ENCODE data around the gene NQO2. TPM values are rescaled to one million over a fixed set of nuclear protein-coding genes. Genes with fewer than 3 reads are reported as not detected.
A peak's percentile ranks its signal among the peaks of the same experiment; 100 is the strongest.
"Not testable (repeated sequence)": the region's sequence is repeated elsewhere in the genome, so short reads cannot be mapped to it uniquely, and the experiment has no call there.

NQO2 gene
- total RNA-seq, 2 donors from 2014 or later = 50.8 to 199 TPM

DNA sequence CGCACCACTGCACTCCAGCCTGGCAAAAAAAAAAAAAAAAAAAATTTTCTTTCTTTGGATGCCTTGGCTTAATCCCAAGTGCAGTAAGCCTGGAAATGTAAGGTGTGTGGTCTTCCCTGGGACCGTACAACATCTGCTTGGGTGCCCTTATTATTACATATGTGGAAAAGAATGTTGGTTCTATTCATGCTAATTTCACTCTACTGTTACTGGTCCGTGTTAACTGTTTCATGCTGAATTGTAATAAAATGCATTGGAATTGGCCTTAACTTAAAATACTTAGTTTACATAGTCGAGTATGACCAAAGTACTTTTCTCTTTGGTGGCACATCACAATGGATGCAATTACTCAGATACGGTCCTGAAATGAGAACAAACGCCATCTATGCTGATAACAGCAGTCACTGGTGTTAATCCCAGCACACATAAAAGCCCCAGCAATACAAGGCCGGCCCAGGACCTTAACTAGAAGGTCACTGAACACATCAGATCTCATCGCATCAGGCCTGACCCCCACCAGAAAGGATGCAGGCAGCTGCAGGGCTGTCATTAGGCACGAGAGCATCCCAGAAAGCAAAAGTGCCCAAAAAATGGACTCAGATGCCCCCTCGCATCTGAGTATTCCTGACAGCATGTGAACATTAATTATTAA, 29.5 kb upstream of the NQO2 start:
- Histone ChIP-seq H3K27me3 (ENCODE audit: control insufficient read depth, insufficient read depth, low read length, poor library complexity, severe bottlenecking) (no peaks in the 10 kb centered on the region), H3K36me3 (ENCODE audit: control insufficient read depth, insufficient read depth, low read length) (peaks cover 5% of the 10 kb centered on the region), H3K9ac (ENCODE audit: extremely low read depth, low read length, poor library complexity, severe bottlenecking) (peak overlapping the region; percentile 54), H3K4me3 (ENCODE audit: low read length) (peak overlapping the region; percentile 69), H3K4me1 (ENCODE audit: control insufficient read depth, insufficient read depth, low read length) (no peaks in the 10 kb centered on the region), H3K27ac (ENCODE audit: low read depth, low read length) (no peak overlapping the region), H3K9me3 (ENCODE audit: control insufficient read depth, low read length) (no peaks in the 10 kb centered on the region)
- 74 to 82% methylated on average over 8 to 10 of the region's 10 CpGs for WGBS, 2 experiments (ENCODE audit: insufficient coverage in 1 of 2, insufficient read length in 1 of 2)
- TF ChIP-seq, protein P1, sequence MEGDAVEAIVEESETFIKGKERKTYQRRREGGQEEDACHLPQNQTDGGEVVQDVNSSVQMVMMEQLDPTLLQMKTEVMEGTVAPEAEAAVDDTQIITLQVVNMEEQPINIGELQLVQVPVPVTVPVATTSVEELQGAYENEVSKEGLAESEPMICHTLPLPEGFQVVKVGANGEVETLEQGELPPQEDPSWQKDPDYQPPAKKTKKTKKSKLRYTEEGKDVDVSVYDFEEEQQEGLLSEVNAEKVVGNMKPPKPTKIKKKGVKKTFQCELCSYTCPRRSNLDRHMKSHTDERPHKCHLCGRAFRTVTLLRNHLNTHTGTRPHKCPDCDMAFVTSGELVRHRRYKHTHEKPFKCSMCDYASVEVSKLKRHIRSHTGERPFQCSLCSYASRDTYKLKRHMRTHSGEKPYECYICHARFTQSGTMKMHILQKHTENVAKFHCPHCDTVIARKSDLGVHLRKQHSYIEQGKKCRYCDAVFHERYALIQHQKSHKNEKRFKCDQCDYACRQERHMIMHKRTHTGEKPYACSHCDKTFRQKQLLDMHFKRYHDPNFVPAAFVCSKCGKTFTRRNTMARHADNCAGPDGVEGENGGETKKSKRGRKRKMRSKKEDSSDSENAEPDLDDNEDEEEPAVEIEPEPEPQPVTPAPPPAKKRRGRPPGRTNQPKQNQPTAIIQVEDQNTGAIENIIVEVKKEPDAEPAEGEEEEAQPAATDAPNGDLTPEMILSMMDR (conservative IDR thresholded peaks at IDR 0.05) = no peak
- DNase-seq = peak; percentile 50
- Mint-ChIP-seq H3K27ac (peak overlapping the region; percentile 84), H3K4me1 (peaks cover 29% of the 10 kb centered on the region), H3K9me3 (peaks cover 2% of the 10 kb centered on the region), H3K4me3 (peak overlapping the region; percentile 74), H3K36me3 (ENCODE audit: low read depth) (peaks cover 12% of the 10 kb centered on the region), H3K27me3 (ENCODE audit: insufficient read depth) (peaks cover 6% of the 10 kb centered on the region)

DNA sequence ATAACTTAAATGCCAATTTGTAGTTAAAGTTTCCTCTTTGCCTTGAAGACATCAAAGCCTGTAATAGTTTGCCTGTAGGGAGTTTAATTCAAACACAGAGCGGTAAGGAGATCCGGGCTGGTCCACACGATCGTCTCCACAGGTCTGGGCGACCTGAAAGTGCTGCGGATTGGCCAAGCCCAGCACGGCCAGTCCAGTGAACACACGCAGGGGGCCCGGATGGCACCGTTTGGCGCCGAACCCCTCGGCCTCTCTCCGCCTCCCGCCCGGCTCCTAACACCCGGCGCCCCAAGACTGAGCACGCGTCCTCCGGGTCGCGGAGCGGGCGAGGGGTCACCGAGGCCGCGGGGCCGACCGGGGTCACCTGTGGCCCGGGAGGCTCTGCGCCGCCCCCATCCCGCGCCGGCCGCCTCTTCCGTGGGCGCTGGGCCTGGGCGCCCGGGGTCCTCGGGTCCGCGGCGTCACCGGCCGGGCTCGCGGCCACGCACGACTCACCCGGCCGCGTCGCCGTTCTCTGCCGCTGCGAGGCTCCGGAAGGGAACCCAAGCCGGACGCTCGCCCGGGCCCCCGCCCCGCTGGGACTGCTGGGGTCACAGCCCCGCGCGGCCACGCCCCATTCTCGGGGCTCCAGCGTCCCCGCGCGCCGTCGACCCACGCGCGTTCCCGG, 28.8 kb upstream of the NQO2 start:
- H3K4me3 Mint-ChIP-seq = peak overlapping the region; percentile 74
- H3K27me3 Mint-ChIP-seq (ENCODE audit: insufficient read depth) = peaks cover 6% of the 10 kb centered on the region
- 2% methylated on average over 25 to 80 of the region's 80 CpGs for WGBS, 2 experiments (ENCODE audit: insufficient coverage in 1 of 2, insufficient read length in 1 of 2)
- H3K27me3 ChIP-seq (ENCODE audit: control insufficient read depth, insufficient read depth, low read length, poor library complexity, severe bottlenecking) = no peaks in the 10 kb centered on the region
- H3K27ac ChIP-seq (ENCODE audit: low read depth, low read length) = no peak overlapping the region
- no peaks in the 10 kb centered on the region for H3K4me1 ChIP-seq (ENCODE audit: control insufficient read depth, insufficient read depth, low read length)
- peak overlapping the region; percentile 54 for H3K9ac ChIP-seq (ENCODE audit: extremely low read depth, low read length, poor library complexity, severe bottlenecking)
- TF ChIP-seq, protein P1 (conservative IDR thresholded peaks at IDR 0.05) = no peak
- H3K4me3 ChIP-seq (ENCODE audit: low read length) = peak overlapping the region; percentile 69
- peaks cover 2% of the 10 kb centered on the region for H3K9me3 Mint-ChIP-seq
- peaks cover 5% of the 10 kb centered on the region for H3K36me3 ChIP-seq (ENCODE audit: control insufficient read depth, insufficient read depth, low read length)
- peak; percentile 81 for DNase-seq
- H3K27ac Mint-ChIP-seq = peak overlapping the region; percentile 84
- H3K9me3 ChIP-seq (ENCODE audit: control insufficient read depth, low read length) = no peaks in the 10 kb centered on the region
- peaks cover 12% of the 10 kb centered on the region for H3K36me3 Mint-ChIP-seq (ENCODE audit: low read depth)
- peaks cover 26% of the 10 kb centered on the region for H3K4me1 Mint-ChIP-seq

DNA sequence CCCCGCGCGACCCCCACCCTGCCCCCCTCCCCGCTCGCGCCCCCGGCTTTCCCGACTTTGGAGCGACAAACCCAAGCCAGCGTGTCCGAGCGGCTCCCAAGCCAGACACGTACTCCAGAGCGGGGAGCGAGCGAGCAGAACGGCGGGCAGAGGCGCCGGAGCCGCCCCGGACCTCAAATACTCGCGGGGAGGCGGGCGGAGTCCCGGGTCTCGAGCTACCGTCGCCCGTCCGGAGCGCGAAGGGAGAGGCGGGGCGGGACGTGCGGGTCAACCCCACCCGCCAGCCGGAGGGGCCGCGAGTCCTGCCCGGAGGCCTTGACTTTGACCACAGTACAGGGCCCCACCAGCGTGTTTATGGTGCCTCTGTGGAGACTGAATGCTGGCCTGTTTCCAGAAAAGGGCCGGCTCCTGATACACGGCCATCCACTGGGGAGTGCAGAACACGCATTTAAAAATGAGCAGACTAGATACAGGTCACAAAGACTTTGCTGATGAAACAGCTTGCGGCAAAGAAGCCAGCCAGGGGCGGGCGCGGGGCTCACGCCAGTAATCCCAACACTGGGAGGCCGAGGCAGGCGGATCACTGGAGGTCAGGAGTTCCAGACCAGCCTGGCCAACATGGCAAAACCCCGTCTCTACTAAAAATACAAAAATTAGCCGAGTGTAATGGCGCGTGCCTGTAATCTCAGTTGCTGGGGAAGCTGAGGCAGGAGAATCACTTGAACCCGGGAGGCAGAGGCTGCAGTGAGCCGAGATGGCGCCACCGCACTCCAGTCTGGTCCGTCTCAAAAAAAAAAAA, 28.1 kb upstream of the NQO2 start, which contains the start of gene SERPINB6:
TSS of gene SERPINB6 (minus strand) at position 148 of the 799 bp plus-strand sequence. CDS start 12,235 bp downstream, outside the sequence.
- Histone ChIP-seq H3K27ac (ENCODE audit: low read depth, low read length) (no peak within 1 kb of the TSS), H3K36me3 (ENCODE audit: control insufficient read depth, insufficient read depth, low read length) (peaks cover 5% of the 10 kb centered on the region), H3K9me3 (ENCODE audit: control insufficient read depth, low read length) (no peaks in the 10 kb centered on the region), H3K9ac (ENCODE audit: extremely low read depth, low read length, poor library complexity, severe bottlenecking) (peak within 1 kb of the TSS; percentile 54), H3K4me3 (ENCODE audit: low read length) (peak within 1 kb of the TSS; percentile 69), H3K27me3 (ENCODE audit: control insufficient read depth, insufficient read depth, low read length, poor library complexity, severe bottlenecking) (no peaks in the 10 kb centered on the region), H3K4me1 (ENCODE audit: control insufficient read depth, insufficient read depth, low read length) (no peaks in the 10 kb centered on the region)
- H3K27me3 Mint-ChIP-seq (ENCODE audit: insufficient read depth) = peaks cover 6% of the 10 kb centered on the region
- H3K36me3 Mint-ChIP-seq (ENCODE audit: low read depth) = peaks cover 8% of the 10 kb centered on the region
- 20 to 22% methylated on average over 46 to 63 of the region's 63 CpGs for WGBS, 2 experiments (ENCODE audit: insufficient coverage in 1 of 2, insufficient read length in 1 of 2)
- H3K4me1 Mint-ChIP-seq = peaks cover 22% of the 10 kb centered on the region
- peak; percentile 81 for DNase-seq
- H3K27ac Mint-ChIP-seq = peak within 1 kb of the TSS; percentile 86
- H3K4me3 Mint-ChIP-seq = peak within 1 kb of the TSS; percentile 74
- peaks cover 2% of the 10 kb centered on the region for H3K9me3 Mint-ChIP-seq
- TF ChIP-seq, protein P1 (conservative IDR thresholded peaks at IDR 0.05) = no peak

DNA sequence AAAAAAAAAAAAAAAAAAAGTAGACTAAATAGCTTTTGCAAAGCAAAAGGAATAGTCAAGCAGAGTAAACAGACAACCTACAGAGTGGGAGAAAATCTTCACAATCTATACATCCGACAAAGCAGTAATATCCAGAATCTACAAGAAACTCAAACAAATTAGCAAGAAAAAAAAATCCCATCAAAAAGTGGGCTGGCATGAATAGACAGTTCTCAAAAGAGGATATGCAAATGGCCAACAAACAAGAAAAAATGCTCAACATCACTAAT, 27.5 kb upstream of the NQO2 start:
- DNase-seq; H3K36me3 Mint-ChIP-seq (ENCODE audit: low read depth); H3K4me3 ChIP-seq (ENCODE audit: low read length); H3K27me3 Mint-ChIP-seq (ENCODE audit: insufficient read depth); H3K27me3 ChIP-seq (ENCODE audit: control insufficient read depth, insufficient read depth, low read length, poor library complexity, severe bottlenecking); H3K9ac ChIP-seq (ENCODE audit: extremely low read depth, low read length, poor library complexity, severe bottlenecking); H3K27ac ChIP-seq (ENCODE audit: low read depth, low read length); H3K4me1 ChIP-seq (ENCODE audit: control insufficient read depth, insufficient read depth, low read length); H3K36me3 ChIP-seq (ENCODE audit: control insufficient read depth, insufficient read depth, low read length); H3K9me3 ChIP-seq (ENCODE audit: control insufficient read depth, low read length); H3K9me3 Mint-ChIP-seq: not testable (repeated sequence)
- WGBS, 2 experiments (ENCODE audit: insufficient coverage in 1 of 2, insufficient read length in 1 of 2) = 86% methylated on average over 1 of the region's 1 CpG; no CpG with 5 or more reads in 1 of the 2 experiments
- Mint-ChIP-seq H3K4me1 (peaks cover 20% of the 10 kb centered on the region), H3K27ac (peak overlapping the region; percentile 86), H3K4me3 (peak overlapping the region; percentile 74)

All from endodermal cell (in vitro differentiated cells).